Measurements from ENCODE around the gene RARRES2. TPM values are rescaled to one million over a fixed set of nuclear protein-coding genes. Genes with fewer than 3 reads are reported as not detected.

RARRES2 gene
- total and polyA plus RNA-seq, 5 donors: 111 to 195 (median 176) TPM

DNA sequence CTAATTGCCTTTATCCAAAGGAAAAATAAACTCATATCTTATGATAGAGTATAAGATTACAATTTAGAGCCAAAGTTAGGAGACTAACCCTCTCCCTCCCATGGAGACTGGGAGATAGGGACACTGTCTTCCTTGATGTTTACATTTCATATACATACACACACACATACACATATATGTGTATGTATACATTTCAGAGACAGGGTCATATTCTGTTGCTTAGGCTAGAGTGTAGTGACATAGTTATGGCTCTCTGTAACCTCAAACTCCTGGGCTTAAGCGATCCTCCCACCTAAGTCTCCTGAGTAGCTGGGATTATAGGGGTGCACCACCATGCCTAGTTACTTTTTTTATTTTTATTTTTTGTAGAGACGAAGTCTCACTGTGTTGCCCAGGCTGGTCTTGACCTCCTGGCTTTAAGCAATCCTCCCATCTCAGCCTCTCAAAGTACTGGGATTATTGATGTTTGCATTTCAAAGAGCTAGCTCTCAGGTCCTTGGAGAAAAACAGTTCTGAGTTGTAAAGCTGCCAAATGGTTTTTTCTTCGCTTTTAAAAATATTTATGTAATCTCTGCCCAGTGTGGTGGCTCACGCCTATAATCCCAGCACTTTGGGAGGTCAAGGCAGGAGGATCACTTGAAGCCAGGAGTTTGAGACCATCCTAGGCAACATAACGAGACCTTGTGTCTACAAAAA is 19.1 kb upstream of the RARRES2 start:
- ATAC-seq: no peak
- H3K4me1 ChIP-seq (ENCODE audit: control insufficient read depth, insufficient read depth, low read length): no peaks in the 10 kb centered on the region
- intact Hi-C loops (cut with DNase I): no loop called here
- H3K9me3 ChIP-seq (ENCODE audit: control insufficient read depth, low read length): no peaks in the 10 kb centered on the region
- 84% methylated on average over 5 of the region's 5 CpGs for WGBS
- no peaks in the 10 kb centered on the region for H3K27me3 ChIP-seq (ENCODE audit: control insufficient read depth, insufficient read depth)
- H3K27ac ChIP-seq (ENCODE audit: low read length): no peak overlapping the region
- H3K4me3 ChIP-seq (ENCODE audit: low read length): no peak overlapping the region
- no peak for DNase-seq

DNA sequence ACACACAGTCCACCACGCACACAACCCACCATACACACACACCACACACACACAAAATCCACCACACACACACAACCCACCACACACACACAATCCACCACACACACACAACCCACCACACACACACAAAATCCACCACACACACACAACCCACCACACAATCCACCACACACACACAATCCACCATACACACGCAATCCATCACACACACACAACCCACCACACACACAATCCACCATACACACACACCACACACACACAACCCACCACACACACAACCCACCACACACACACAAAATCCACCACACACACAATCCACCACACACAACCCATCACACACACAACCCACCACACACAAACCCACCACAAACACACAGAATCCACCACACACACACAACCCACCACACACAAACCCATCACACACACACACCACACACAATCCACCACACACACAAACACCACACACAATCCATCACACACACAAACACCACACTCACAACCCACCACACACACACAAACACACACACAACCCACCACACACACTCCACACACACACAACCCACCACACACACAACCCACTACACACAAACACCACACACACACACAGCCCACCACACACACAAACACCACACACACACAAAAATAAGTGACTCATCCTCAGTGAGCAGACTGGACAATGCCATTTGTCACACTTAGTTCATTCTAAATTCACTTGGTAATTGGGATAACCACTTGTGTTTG is 18.4 kb upstream of the RARRES2 start:
- DNase-seq: no peak
- ATAC-seq: no peak
- intact Hi-C loops (cut with DNase I): loop anchor here in 2 of 4 donors (10.0 kb wide), 1 partner anchor 45 kb away; a partner anchor contains a TSS
- no peaks in the 10 kb centered on the region for H3K4me1 ChIP-seq (ENCODE audit: control insufficient read depth, insufficient read depth, low read length)
- H3K27me3 ChIP-seq (ENCODE audit: control insufficient read depth, insufficient read depth): no peaks in the 10 kb centered on the region
- no peak overlapping the region for H3K27ac ChIP-seq (ENCODE audit: low read length)
- no peak overlapping the region for H3K4me3 ChIP-seq (ENCODE audit: low read length)
- 99% methylated on average over 2 of the region's 2 CpGs for WGBS
- no peaks in the 10 kb centered on the region for H3K9me3 ChIP-seq (ENCODE audit: control insufficient read depth, low read length)

DNA sequence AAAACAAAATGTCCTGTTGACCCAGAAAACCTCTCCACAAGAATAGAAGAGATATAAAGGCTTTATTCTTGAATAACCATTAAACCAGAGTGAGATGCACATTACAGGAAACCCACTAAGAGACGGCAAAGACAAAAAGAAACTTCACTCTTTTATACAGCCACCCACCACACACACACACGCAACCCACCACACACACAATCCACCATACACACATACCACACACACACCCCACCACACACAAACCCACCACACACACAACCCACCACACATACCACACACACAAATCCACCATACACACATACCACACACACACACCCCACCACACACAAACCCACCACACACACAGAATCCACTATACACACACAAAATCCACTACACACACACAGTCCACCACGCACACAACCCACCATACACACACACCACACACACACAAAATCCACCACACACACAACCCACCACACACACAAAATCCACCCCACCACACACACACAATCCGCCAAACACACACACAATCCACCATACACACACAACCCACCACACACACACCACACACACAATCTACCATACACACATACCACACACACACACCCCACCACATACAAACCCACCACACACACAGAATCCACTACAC is 17.7 kb upstream of the RARRES2 start:
- 87% methylated on average over 4 of the region's 4 CpGs for WGBS
- ATAC-seq: no peak
- H3K27ac ChIP-seq (ENCODE audit: low read length): no peak overlapping the region
- H3K9me3 ChIP-seq (ENCODE audit: control insufficient read depth, low read length): no peaks in the 10 kb centered on the region
- DNase-seq: no peak
- H3K27me3 ChIP-seq (ENCODE audit: control insufficient read depth, insufficient read depth): no peaks in the 10 kb centered on the region
- no peak overlapping the region for H3K4me3 ChIP-seq (ENCODE audit: low read length)
- intact Hi-C loops (cut with DNase I): loop anchor here in 2 of 4 donors (10.0 kb wide), 1 partner anchor 46 kb away; a partner anchor contains a TSS
- H3K4me1 ChIP-seq (ENCODE audit: control insufficient read depth, insufficient read depth, low read length): no peaks in the 10 kb centered on the region

DNA sequence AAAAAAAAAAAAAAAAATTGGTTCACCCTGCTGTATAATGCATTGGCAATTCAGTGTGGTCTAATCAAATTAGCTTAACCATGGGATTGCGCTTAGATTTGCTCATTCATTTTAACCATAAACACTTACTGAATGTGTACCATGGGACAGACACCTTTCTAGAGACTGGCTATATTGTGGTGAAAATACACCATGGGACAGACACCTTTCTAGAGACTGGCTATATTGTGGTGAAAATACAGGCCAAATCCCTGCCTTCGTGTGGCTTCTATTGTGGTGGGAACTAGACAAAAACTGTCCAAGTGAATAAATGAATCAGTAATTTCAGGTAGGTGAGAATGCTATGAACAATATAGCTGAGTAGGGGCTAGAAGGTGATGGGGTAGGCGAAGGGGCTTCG is 17.0 kb upstream of the RARRES2 start:
- Histone ChIP-seq H3K4me1 (ENCODE audit: control insufficient read depth, insufficient read depth, low read length) (no peaks in the 10 kb centered on the region), H3K4me3 (ENCODE audit: low read length) (no peak overlapping the region), H3K27ac (ENCODE audit: low read length) (no peak overlapping the region), H3K9me3 (ENCODE audit: control insufficient read depth, low read length) (no peaks in the 10 kb centered on the region), H3K27me3 (ENCODE audit: control insufficient read depth, insufficient read depth) (no peaks in the 10 kb centered on the region)
- WGBS: 95% methylated on average over 4 of the region's 4 CpGs
- no peak for DNase-seq
- intact Hi-C loops (cut with DNase I): loop anchor here in 2 of 4 donors (10.0 kb wide), 1 partner anchor 46 kb away; a partner anchor contains a TSS
- ATAC-seq: no peak

DNA sequence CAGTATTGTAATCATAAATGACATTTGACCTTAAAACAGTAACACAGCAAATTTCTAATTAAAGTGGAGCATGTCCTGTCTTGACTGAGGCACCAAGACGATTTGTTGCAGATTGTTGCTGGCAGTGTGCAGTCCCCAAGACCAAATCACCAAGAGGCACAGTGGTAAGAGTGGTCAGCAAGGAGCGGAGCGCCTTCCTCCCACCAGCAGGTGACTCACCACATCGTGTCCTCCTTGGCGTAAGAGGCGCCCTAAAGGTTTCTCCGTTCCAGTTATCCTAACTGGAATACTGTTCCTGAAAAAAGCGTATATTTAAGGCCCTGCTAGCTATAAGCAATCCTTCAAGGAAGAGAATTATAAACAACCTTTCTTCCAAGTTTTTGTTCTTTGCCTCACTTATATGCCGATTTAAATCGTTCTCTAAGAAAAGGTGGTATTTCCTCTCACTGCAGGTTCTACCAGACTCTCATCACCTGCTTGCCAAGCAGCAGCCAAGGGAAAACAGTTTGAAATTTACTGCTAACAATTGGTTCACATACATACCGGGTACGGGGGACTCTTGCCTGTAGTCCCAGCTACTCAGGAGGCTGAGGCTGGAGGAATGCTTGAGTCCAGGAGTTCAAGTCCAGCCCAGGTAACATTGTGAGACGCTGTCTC is 16.5 kb upstream of the RARRES2 start:
- intact Hi-C loops (cut with DNase I): loop anchor here in 3 of 4 donors (2.0 to 10.0 kb wide), 2 partner anchors 47 to 63 kb away; a partner anchor contains a TSS
- no peak overlapping the region for H3K4me3 ChIP-seq (ENCODE audit: low read length)
- no peaks in the 10 kb centered on the region for H3K4me1 ChIP-seq (ENCODE audit: control insufficient read depth, insufficient read depth, low read length)
- ATAC-seq: no peak
- H3K27ac ChIP-seq (ENCODE audit: low read length): no peak overlapping the region
- H3K27me3 ChIP-seq (ENCODE audit: control insufficient read depth, insufficient read depth): no peaks in the 10 kb centered on the region
- 82% methylated on average over 13 of the region's 13 CpGs for WGBS
- no peaks in the 10 kb centered on the region for H3K9me3 ChIP-seq (ENCODE audit: control insufficient read depth, low read length)
- no peak for DNase-seq

DNA sequence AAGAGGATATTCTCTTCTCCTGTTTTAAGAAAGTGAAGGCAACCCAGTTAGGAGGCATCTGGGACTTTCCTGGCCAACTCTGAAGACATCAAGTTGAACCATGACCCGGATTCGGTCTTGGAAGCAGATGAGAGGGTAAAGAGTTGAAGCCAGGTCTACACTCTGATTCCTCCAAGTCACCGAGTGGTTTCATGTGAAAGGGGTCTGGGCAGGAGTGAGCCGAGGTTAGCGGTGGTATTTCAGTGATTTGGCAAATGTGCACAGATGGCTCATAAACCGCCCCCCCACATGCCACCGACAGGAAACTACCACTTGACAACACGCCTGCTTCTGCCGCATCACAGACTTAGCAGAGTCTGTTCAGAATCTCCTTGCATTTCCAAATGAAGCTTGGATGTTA is 15.8 kb upstream of the RARRES2 start:
- DNase-seq: no peak
- H3K4me1 ChIP-seq (ENCODE audit: control insufficient read depth, insufficient read depth, low read length): no peaks in the 10 kb centered on the region
- H3K27me3 ChIP-seq (ENCODE audit: control insufficient read depth, insufficient read depth): no peaks in the 10 kb centered on the region
- no peak overlapping the region for H3K4me3 ChIP-seq (ENCODE audit: low read length)
- ATAC-seq: no peak
- no peak overlapping the region for H3K27ac ChIP-seq (ENCODE audit: low read length)
- 52% methylated on average over 9 of the region's 9 CpGs for WGBS
- H3K9me3 ChIP-seq (ENCODE audit: control insufficient read depth, low read length): no peaks in the 10 kb centered on the region
- intact Hi-C loops (cut with DNase I): loop anchor here in 3 of 4 donors (2.0 to 10.0 kb wide), 2 partner anchors 48 to 64 kb away; a partner anchor contains a TSS

DNA sequence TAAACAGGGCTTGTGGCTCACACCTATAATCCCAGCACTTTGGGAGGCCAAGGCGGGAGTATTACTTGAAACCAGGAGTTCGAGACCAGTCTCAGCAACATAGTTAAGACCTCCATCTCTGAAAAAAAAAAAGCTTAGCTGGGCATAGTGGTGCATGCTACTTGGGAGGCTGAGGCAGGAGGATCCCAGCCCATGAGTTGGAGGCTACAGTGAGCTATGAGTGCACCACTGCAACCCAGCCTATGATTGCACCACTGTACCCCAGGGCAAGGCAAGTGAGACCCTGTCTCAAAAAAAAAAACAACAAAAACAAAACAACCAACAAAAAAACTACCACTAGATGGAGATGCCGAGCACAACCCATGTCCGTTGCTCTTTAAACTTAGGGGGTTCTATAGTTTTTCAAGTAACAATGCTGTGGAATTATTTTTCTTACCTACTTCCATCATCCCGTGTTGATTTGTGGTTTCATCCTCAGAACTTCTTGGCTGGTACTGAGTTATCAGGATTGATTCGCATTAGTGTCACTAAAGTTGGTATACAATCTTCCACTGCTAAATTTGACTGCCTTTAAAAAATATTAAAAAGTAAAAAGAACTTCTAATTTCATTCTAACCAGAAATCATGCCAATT is 15.0 kb upstream of the RARRES2 start:
- H3K4me1 ChIP-seq (ENCODE audit: control insufficient read depth, insufficient read depth, low read length): no peaks in the 10 kb centered on the region
- WGBS: 33% methylated on average over 6 of the region's 6 CpGs
- intact Hi-C loops (cut with DNase I): loop anchor here in 3 of 4 donors (2.0 to 10.0 kb wide), 2 partner anchors 48 to 64 kb away; a partner anchor contains a TSS
- H3K4me3 ChIP-seq (ENCODE audit: low read length): no peak overlapping the region
- ATAC-seq: no peak
- no peak for DNase-seq
- no peaks in the 10 kb centered on the region for H3K27me3 ChIP-seq (ENCODE audit: control insufficient read depth, insufficient read depth)
- H3K9me3 ChIP-seq (ENCODE audit: control insufficient read depth, low read length): no peaks in the 10 kb centered on the region
- no peak overlapping the region for H3K27ac ChIP-seq (ENCODE audit: low read length)

DNA sequence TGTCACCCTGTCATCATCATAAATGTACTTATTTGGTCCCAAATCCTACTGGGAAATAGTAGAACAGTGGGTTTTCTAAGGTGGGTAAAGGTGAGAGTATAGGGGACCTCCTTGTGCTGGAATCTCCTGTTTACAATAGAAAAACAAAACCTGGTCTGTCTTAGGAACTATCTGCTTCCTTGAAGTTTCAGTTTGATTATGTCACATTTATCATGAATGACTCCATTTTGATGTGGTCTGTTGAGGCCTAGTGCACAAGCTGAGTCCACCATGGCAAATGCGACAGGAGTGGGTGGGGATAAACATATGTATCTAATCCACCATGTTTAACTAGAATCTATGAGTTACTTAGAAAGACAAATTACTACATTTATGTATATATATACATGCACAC is 14.2 kb upstream of the RARRES2 start:
- ATAC-seq: no peak
- Histone ChIP-seq H3K4me1 (ENCODE audit: control insufficient read depth, insufficient read depth, low read length) (no peaks in the 10 kb centered on the region), H3K4me3 (ENCODE audit: low read length) (no peak overlapping the region), H3K27me3 (ENCODE audit: control insufficient read depth, insufficient read depth) (no peaks in the 10 kb centered on the region), H3K27ac (ENCODE audit: low read length) (no peak overlapping the region), H3K9me3 (ENCODE audit: control insufficient read depth, low read length) (no peaks in the 10 kb centered on the region)
- no peak for DNase-seq
- WGBS: 86% methylated on average over 1 of the region's 1 CpG
- intact Hi-C loops (cut with DNase I): loop anchor here (2.0 to 10.0 kb wide), 3 partner anchors 49 to 65 kb away; a partner anchor contains a TSS

DNA sequence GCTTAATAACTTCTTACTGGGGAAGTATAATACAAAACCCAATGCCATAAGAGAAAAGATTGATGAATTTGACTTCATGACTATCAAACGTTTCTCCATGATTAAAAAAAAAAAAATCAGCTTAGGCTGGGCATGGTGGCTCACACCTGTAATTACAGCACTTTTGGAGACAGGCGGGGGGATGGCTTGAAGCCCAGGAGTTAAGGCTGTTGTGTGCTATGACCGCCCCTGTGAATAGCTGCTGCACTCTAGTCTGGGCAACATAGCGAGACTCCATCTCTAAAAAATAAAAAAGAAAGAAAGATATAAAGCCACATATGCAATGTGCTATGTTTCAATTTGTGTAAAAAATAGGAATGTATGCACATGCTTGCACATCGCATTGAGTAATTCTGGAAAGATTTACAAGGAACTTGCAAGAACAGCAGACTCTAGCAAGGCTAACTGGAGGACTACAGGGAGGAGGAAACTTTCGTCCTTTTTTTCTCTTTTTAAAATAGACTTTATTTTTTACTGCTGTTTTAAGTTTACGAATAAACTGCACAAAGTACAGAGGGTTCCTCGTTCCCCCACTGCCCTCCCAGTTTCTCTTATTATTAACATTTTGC is 10.3 kb upstream of the RARRES2 start:
- no peak for ATAC-seq
- no peak for DNase-seq
- Histone ChIP-seq H3K4me3 (ENCODE audit: low read length) (no peak overlapping the region), H3K27me3 (ENCODE audit: control insufficient read depth, insufficient read depth) (no peaks in the 10 kb centered on the region), H3K9me3 (ENCODE audit: control insufficient read depth, low read length) (no peaks in the 10 kb centered on the region), H3K4me1 (ENCODE audit: control insufficient read depth, insufficient read depth, low read length) (no peaks in the 10 kb centered on the region), H3K27ac (ENCODE audit: low read length) (no peak overlapping the region)
- intact Hi-C loops (cut with DNase I): loop anchor here in 2 of 4 donors (10.0 kb wide), 1 partner anchor 53 kb away; a partner anchor contains a TSS
- 74% methylated on average over 8 of the region's 8 CpGs for WGBS

DNA sequence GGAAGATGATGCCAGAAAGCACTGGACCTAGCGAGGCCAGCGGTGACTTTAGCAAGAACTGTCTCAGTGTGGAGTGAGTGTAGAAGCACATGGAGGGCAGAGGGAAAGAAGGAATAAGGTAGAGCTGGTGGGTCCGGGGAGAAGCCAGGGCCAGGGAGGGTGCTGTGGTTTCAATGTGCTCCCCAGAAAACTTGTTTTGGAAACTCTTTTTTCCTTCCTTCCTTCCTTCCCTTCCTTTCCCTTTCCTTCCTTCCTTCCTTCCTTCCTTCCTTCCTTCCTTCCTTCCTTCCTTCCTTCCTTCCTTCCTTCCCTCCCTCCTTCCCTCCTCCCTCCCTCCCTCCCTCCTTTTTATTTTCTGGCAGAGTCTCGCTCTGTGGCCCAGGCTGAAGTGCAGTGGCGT is 5.5 kb upstream of the RARRES2 start:
- 91% methylated on average over 5 of the region's 5 CpGs for WGBS
- intact Hi-C loops (cut with DNase I): no loop called here
- no peak for DNase-seq
- Histone ChIP-seq H3K4me3 (ENCODE audit: low read length) (no peak overlapping the region), H3K9me3 (ENCODE audit: control insufficient read depth, low read length) (no peaks in the 10 kb centered on the region), H3K4me1 (ENCODE audit: control insufficient read depth, insufficient read depth, low read length) (no peaks in the 10 kb centered on the region), H3K27me3 (ENCODE audit: control insufficient read depth, insufficient read depth) (no peaks in the 10 kb centered on the region), H3K27ac (ENCODE audit: low read length) (no peak overlapping the region)
- ATAC-seq: no peak

Measured in right cardiac atrium (tissue), 5 donors.